Endothelial cell of umbilical vein (primary cell): ENCODE measurements around the gene SPG11.

Source experiments
- POLR2A ChIP-seq: IDR thresholded peaks from 2 replicates; pipeline ENCODE4 v1.6.1; 2012; ENCODE audit warnings: low read depth, mild to moderate bottlenecking, control low read depth, low read length
- POLR2AphosphoS5 ChIP-seq: IDR thresholded peaks from 2 replicates; pipeline ENCODE4 v1.6.1; 2012; ENCODE audit warnings: low read depth, mild to moderate bottlenecking, control low read depth, low read length, moderate library complexity; ENCODE audit not compliant: insufficient read depth
- TF ChIP-seq, protein P1 (sequence below), 2 donors: IDR thresholded peaks; 1 replicate in 1 of 2; 2 replicates in 1 of 2; pipeline ENCODE4 v1.5.1; 2011; ENCODE audit warnings: low read length in 2 of 2, mild to moderate bottlenecking in 2 of 2, moderate library complexity in 2 of 2, control low read depth in 1 of 2, inconsistent platforms in 1 of 2, low read depth in 1 of 2; ENCODE audit not compliant: insufficient read depth in 1 of 2; ENCODE audit errors: extremely low read depth in 1 of 2
- TF ChIP-seq, protein P2 (sequence below): IDR thresholded peaks from 2 replicates; pipeline ENCODE4 v1.6.1; 2011; ENCODE audit not compliant: insufficient read depth, insufficient read length

DNA sequence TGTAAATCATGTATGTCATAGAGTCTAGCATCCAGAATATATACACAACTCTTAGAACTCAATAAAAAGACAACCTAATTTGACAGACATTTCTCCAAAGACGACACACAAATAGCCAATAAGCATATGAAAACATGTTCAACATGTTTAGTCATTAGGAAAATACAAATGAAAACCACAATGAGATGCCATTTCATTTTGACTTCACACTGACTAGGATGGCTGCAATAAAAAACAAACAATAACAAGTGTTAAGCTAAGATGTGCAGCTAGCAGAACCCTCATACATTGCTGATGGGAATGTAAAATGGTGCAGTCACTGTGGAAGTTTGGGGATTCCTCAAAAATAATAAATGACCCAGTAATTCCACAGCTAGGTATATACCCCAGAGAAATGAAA lies 16.4 kb downstream of the SPG11 start:
- TF ChIP-seq POLR2A (no peak), POLR2AphosphoS5 (no peak)
- TF ChIP-seq, protein P1, sequence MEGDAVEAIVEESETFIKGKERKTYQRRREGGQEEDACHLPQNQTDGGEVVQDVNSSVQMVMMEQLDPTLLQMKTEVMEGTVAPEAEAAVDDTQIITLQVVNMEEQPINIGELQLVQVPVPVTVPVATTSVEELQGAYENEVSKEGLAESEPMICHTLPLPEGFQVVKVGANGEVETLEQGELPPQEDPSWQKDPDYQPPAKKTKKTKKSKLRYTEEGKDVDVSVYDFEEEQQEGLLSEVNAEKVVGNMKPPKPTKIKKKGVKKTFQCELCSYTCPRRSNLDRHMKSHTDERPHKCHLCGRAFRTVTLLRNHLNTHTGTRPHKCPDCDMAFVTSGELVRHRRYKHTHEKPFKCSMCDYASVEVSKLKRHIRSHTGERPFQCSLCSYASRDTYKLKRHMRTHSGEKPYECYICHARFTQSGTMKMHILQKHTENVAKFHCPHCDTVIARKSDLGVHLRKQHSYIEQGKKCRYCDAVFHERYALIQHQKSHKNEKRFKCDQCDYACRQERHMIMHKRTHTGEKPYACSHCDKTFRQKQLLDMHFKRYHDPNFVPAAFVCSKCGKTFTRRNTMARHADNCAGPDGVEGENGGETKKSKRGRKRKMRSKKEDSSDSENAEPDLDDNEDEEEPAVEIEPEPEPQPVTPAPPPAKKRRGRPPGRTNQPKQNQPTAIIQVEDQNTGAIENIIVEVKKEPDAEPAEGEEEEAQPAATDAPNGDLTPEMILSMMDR (IDR thresholded peaks at IDR 0.05; ENCODE audit: extremely low read depth in 1 of 2, insufficient read depth in 1 of 2, low read depth in 1 of 2, low read length in 2 of 2): no peak
- TF ChIP-seq, protein P2, sequence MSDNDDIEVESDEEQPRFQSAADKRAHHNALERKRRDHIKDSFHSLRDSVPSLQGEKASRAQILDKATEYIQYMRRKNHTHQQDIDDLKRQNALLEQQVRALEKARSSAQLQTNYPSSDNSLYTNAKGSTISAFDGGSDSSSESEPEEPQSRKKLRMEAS: no peak
